Activated CD4-positive, alpha-beta T cell treated with anti-CD3 and anti-CD28 coated beads for 36 hours (primary cell): Measurements from ENCODE around the gene LRRC2. TPM values are rescaled to one million over a fixed set of nuclear protein-coding genes. Genes with fewer than 3 reads are reported as not detected.

Experiments used
- ATAC-seq: fragments of 200-7000 bp; cut with Tn5 transposase; one replicate; pipeline ENCODE4 v1.10.0; 2021; ENCODE audit warnings: mild to moderate bottlenecking, moderate library complexity
- CTCF ChIA-PET: fragments of 350-600 bp; sonication (Branson Sonifier 250); formaldehyde crosslinking; loops from one replicate; lab custom pipeline; 2021; ENCODE audit warnings: antibody characterized with exemption; lab: Charles Lee
- POLR2A ChIA-PET: fragments of 350-600 bp; sonication (Branson Sonifier 250); formaldehyde crosslinking; loops from one replicate; lab custom pipeline; 2021; ENCODE audit warnings: antibody characterized with exemption, inconsistent platforms; lab: Charles Lee
- DNase-seq: peaks from one replicate; pipeline ENCODE4 v3.0.0-alpha.2; 2020
- H3K27ac Mint-ChIP-seq: one replicate; pipeline ENCODE4 v1.8.0; 2021; ENCODE audit warnings: mixed read lengths
- H3K27me3 Mint-ChIP-seq: one replicate; pipeline ENCODE4 v1.8.0; 2021; ENCODE audit warnings: mixed read lengths
- H3K36me3 Mint-ChIP-seq: one replicate; pipeline ENCODE4 v1.8.0; 2021; ENCODE audit warnings: low read depth, mixed read lengths
- H3K4me1 Mint-ChIP-seq: one replicate; pipeline ENCODE4 v1.8.0; 2021; ENCODE audit warnings: mixed read lengths
- H3K4me3 Mint-ChIP-seq: one replicate; pipeline ENCODE4 v1.8.0; 2021; ENCODE audit warnings: mild to moderate bottlenecking, moderate library complexity, mixed read lengths
- H3K9me3 Mint-ChIP-seq: one replicate; pipeline ENCODE4 v1.8.0; 2021; ENCODE audit warnings: low read depth, mixed read lengths
- intact Hi-C, 2 experiments: fragments of 100-400 bp; cut with DNase I in 1 of 2; cut with micrococcal nuclease in 1 of 2; formaldehyde crosslinking; loops; one replicate each; pipeline versions ENCODE4 v1.14.2 to v1.15.1; 2022 to 2024; cut with DNase I, micrococcal nuclease
- total RNA-seq, 2 experiments: library from RNA; stranded (reverse); gene quantifications; one replicate each; pipeline ENCODE4 v1.2.3, GENCODE V29; 2021

LRRC2 gene
- total RNA-seq, 2 experiments from 2014 or later: 0.04 TPM; not detected in 1

- ChIA-PET CTCF (interaction anchor here (2.0 to 5.2 kb wide), 2 partner anchors 12 to 152 kb away, joined by 4 to 32 read pairs; no protein-coding TSS in a partner anchor), POLR2A (no interaction called here)
- ATAC-seq (no peak), DNase-seq (no peak)
- peaks cover 28% of the 10 kb centered on the region for H3K27me3 Mint-ChIP-seq
- no peaks in the 10 kb centered on the region for H3K4me1 Mint-ChIP-seq
- intact Hi-C loops: no loop called here
- no peak overlapping the region for H3K27ac Mint-ChIP-seq
- no peak overlapping the region for H3K4me3 Mint-ChIP-seq
- peaks cover 17% of the 10 kb centered on the region for H3K9me3 Mint-ChIP-seq
- H3K36me3 Mint-ChIP-seq: peaks cover 2% of the 10 kb centered on the region
Observed at GRCh38 chr3:46477145-46477544, 89.0 kb downstream of the LRRC2 start.

GRCh38 chr3:46472736-46473135 lies 93.4 kb downstream of the LRRC2 start:
- ATAC-seq (no peak), DNase-seq (no peak)
- Mint-ChIP-seq H3K4me3 (no peak overlapping the region), H3K4me1 (no peaks in the 10 kb centered on the region), H3K36me3 (peaks cover 2% of the 10 kb centered on the region), H3K27me3 (peaks cover 18% of the 10 kb centered on the region), H3K9me3 (peaks cover 17% of the 10 kb centered on the region), H3K27ac (no peak overlapping the region)
- CTCF ChIA-PET: no interaction called here
- POLR2A ChIA-PET: interaction anchor here (0.7 kb wide), 1 partner anchor 429 kb away, joined by 5 read pairs; no protein-coding TSS in a partner anchor
- intact Hi-C loops: no loop called here

GRCh38 chr3:46471371-46471914 lies 94.7 kb downstream of the LRRC2 start:
- CTCF ChIA-PET: interaction anchor here (1.1 kb wide), 1 partner anchor 17 kb away, joined by 4 read pairs; no protein-coding TSS in a partner anchor
- intact Hi-C loops: no loop called here
- no peak for ATAC-seq

GRCh38 chr3:46470831-46471230 lies 95.3 kb downstream of the LRRC2 start:
- no peak for ATAC-seq
- Mint-ChIP-seq H3K4me3 (no peak overlapping the region), H3K36me3 (peaks cover 2% of the 10 kb centered on the region), H3K4me1 (no peaks in the 10 kb centered on the region), H3K27ac (no peak overlapping the region), H3K27me3 (peaks cover 18% of the 10 kb centered on the region), H3K9me3 (peaks cover 17% of the 10 kb centered on the region)
- ChIA-PET POLR2A (no interaction called here), CTCF (interaction anchor here (1.1 to 2.6 kb wide), 3 partner anchors 13 to 18 kb away, joined by 4 to 13 read pairs (median 6); no protein-coding TSS in a partner anchor)
- intact Hi-C loops: no loop called here
- DNase-seq: no peak

More at GRCh38 chr3:46471371-46471914, 94.7 kb downstream of the LRRC2 start:
- Mint-ChIP-seq H3K4me1 (no peaks in the 10 kb centered on the region), H3K9me3 (peaks cover 17% of the 10 kb centered on the region), H3K4me3 (no peak overlapping the region), H3K27me3 (peaks cover 18% of the 10 kb centered on the region), H3K27ac (no peak overlapping the region), H3K36me3 (peaks cover 2% of the 10 kb centered on the region)
- no peak for DNase-seq
- POLR2A ChIA-PET: no interaction called here

GRCh38 chr3:46469680-46470357 lies 96.3 kb downstream of the LRRC2 start:
- ChIA-PET POLR2A (interaction anchor here (0.6 kb wide), 1 partner anchor 339 kb away, joined by 3 read pairs; no protein-coding TSS in a partner anchor), CTCF (interaction anchor here (0.6 to 2.6 kb wide), 4 partner anchors 14 to 888 kb away, joined by 3 to 13 read pairs (median 4); no protein-coding TSS in a partner anchor)
- H3K4me3 Mint-ChIP-seq: no peak overlapping the region
- ATAC-seq: no peak
- H3K27me3 Mint-ChIP-seq: peaks cover 20% of the 10 kb centered on the region
- no peak overlapping the region for H3K27ac Mint-ChIP-seq
- H3K36me3 Mint-ChIP-seq: no peaks in the 10 kb centered on the region
- intact Hi-C loops: no loop called here
- H3K9me3 Mint-ChIP-seq: peaks cover 10% of the 10 kb centered on the region
- no peaks in the 10 kb centered on the region for H3K4me1 Mint-ChIP-seq
- DNase-seq: no peak

- CTCF ChIA-PET: interaction anchor here (0.6 to 2.6 kb wide), 5 partner anchors 15 to 887 kb away, joined by 3 to 13 read pairs (median 3); no protein-coding TSS in a partner anchor
- ATAC-seq (no peak), DNase-seq (no peak)
- no peak overlapping the region for H3K27ac Mint-ChIP-seq
- no peak overlapping the region for H3K4me3 Mint-ChIP-seq
- peaks cover 2% of the 10 kb centered on the region for H3K9me3 Mint-ChIP-seq
- intact Hi-C loops: no loop called here
- no peaks in the 10 kb centered on the region for H3K36me3 Mint-ChIP-seq
- POLR2A ChIA-PET: no interaction called here
- H3K27me3 Mint-ChIP-seq: peaks cover 23% of the 10 kb centered on the region
- H3K4me1 Mint-ChIP-seq: no peaks in the 10 kb centered on the region
Observed at GRCh38 chr3:46468753-46469600, 97.1 kb downstream of the LRRC2 start.

GRCh38 chr3:46467562-46467961 lies 98.5 kb downstream of the LRRC2 start:
- ChIA-PET CTCF (no interaction called here), POLR2A (no interaction called here)
- no peaks in the 10 kb centered on the region for H3K4me1 Mint-ChIP-seq
- H3K9me3 Mint-ChIP-seq: no peaks in the 10 kb centered on the region
- H3K27me3 Mint-ChIP-seq: peaks cover 28% of the 10 kb centered on the region
- H3K27ac Mint-ChIP-seq: no peak overlapping the region
- no peak overlapping the region for H3K4me3 Mint-ChIP-seq
- no peak for ATAC-seq
- H3K36me3 Mint-ChIP-seq: no peaks in the 10 kb centered on the region
- no peak for DNase-seq
- intact Hi-C loops: no loop called here

- Mint-ChIP-seq H3K36me3 (no peaks in the 10 kb centered on the region), H3K27ac (no peak overlapping the region), H3K4me3 (no peak overlapping the region), H3K27me3 (peaks cover 32% of the 10 kb centered on the region), H3K4me1 (no peaks in the 10 kb centered on the region), H3K9me3 (no peaks in the 10 kb centered on the region)
- ATAC-seq (no peak), DNase-seq (no peak)
- intact Hi-C loops: no loop called here
- ChIA-PET POLR2A (no interaction called here), CTCF (interaction anchor here (0.6 to 1.3 kb wide), 2 partner anchors 7 to 347 kb away, joined by 3 to 4 read pairs; no protein-coding TSS in a partner anchor)
Observed at GRCh38 chr3:46466871-46467403, 99.2 kb downstream of the LRRC2 start.

GRCh38 chr3:46466273-46466672 lies 99.8 kb downstream of the LRRC2 start:
- Mint-ChIP-seq H3K4me3 (no peak overlapping the region), H3K27ac (no peak overlapping the region), H3K36me3 (no peaks in the 10 kb centered on the region), H3K27me3 (peaks cover 36% of the 10 kb centered on the region), H3K4me1 (no peaks in the 10 kb centered on the region), H3K9me3 (no peaks in the 10 kb centered on the region)
- DNase-seq: no peak
- intact Hi-C loops: no loop called here
- CTCF ChIA-PET: interaction anchor here (0.6 to 1.3 kb wide), 3 partner anchors 8 to 348 kb away, joined by 3 to 4 read pairs (median 3); no protein-coding TSS in a partner anchor
- POLR2A ChIA-PET: no interaction called here
- no peak for ATAC-seq
